Hepatocyte (in vitro differentiated cells): ENCODE results near the gene SLC34A3.

ENCODE experiments used
- EZH2phosphoT487 ChIP-seq: fragments of 200-600 bp; sonication (generic); IDR thresholded peaks from one replicate; pipeline ENCODE4 v1.6.1; 2018; ENCODE audit warnings: antibody characterized with exemption, mild to moderate bottlenecking, low read depth, moderate library complexity; ENCODE audit not compliant: unreplicated experiment, severe bottlenecking
- TF ChIP-seq, protein P1 (sequence below): fragments of 200-600 bp; sonication (generic); IDR thresholded peaks from 2 replicates; pipeline ENCODE4 v1.5.1; 2016; ENCODE audit warnings: antibody characterized with exemption, mild to moderate bottlenecking; ENCODE audit not compliant: poor library complexity

DNA sequence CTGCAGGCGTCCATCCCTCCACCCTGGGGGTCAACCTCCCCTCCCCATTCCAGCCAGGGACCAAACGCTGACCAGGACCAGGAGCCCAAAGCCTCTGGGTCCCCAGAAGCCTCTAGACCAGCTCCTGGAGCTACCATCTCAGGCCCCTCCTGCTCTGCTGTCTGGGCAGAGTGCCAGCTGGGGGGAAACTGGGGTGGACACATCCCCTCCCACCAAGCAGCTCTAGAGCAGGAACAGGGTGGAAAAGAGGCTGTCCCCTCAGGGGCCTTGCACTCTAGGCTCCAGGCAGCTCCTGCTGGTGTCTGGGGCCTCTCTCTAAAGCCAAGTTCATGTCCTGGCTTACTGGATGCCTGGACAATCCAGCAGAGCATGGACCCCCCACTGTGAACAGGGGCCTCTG, 37.8 kb upstream of the SLC34A3 start:
- TF ChIP-seq, protein P1, sequence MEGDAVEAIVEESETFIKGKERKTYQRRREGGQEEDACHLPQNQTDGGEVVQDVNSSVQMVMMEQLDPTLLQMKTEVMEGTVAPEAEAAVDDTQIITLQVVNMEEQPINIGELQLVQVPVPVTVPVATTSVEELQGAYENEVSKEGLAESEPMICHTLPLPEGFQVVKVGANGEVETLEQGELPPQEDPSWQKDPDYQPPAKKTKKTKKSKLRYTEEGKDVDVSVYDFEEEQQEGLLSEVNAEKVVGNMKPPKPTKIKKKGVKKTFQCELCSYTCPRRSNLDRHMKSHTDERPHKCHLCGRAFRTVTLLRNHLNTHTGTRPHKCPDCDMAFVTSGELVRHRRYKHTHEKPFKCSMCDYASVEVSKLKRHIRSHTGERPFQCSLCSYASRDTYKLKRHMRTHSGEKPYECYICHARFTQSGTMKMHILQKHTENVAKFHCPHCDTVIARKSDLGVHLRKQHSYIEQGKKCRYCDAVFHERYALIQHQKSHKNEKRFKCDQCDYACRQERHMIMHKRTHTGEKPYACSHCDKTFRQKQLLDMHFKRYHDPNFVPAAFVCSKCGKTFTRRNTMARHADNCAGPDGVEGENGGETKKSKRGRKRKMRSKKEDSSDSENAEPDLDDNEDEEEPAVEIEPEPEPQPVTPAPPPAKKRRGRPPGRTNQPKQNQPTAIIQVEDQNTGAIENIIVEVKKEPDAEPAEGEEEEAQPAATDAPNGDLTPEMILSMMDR: no peak
- TF ChIP-seq EZH2phosphoT487: no peak
